GM18526 (cell line): ENCODE data around the gene FADS3.

Experiments
- POLR2A ChIP-seq: IDR thresholded peaks from 3 replicates; pipeline ENCODE4 v1.6.1; 2011; ENCODE audit not compliant: insufficient read length; ENCODE audit errors: extremely low read depth

FADS3 gene

DNA sequence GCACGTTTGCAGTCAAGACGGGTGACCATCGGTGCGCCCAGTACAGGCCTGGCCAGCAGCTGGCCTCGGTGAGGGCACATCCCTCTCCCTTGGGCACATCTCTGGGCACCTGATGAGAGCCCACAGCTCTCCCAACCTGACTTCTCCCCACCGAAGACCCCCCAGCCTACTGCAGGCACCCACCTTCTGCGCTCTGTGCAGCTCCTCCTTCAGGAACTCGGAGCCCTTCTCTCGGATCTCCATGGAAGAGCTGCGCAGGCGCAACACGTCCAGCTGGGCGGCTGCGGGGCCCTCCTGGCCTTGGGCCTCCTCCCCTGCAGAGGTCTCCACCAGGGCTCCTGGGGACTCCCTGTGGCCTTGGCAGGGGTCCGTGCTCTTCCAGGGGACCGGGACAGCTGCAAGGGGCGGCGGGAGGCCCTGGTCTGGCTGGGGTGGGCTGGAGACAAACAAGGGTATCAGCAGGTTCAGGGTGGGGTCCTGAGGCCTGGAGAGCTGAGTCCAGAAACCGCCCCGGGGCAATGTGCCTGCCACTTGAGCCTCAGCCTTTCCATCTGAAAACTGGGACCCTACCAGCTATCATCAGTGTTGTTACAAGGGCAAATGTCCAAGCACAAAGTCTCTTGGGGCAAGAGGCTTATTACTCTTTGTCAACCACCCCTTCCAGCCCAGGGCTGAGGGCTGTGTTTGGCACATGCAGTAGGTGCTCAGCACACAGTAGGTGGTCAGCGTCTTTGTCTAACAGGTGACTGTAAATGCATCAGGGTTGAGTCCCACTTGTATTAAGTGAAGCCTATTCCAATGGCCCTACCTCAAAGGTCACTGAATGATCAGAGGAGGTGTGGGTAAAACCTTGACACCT is 16.8 kb upstream of the FADS3 start:
- no peak for TF ChIP-seq POLR2A

DNA sequence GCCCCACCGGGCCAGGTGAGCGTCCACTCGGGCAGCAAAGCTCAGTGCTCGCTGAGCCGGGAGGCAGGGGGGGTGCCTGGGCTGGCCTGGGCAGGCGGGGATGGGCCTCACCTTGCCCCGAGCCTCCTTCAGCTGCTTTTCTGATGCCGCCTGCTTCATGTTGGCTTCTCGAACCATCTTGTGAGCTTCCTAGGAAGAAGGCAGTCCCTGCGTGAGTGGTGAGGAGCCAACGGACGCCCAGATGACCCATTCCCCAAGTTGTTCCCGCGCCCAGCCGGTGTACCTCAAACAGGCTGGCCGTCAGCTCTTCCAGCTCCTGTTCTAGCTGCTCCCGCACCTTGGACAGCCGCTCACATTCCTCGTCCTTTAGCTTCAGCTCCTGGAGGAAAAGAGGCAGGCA is 15.9 kb upstream of the FADS3 start:
- no peak for TF ChIP-seq POLR2A

DNA sequence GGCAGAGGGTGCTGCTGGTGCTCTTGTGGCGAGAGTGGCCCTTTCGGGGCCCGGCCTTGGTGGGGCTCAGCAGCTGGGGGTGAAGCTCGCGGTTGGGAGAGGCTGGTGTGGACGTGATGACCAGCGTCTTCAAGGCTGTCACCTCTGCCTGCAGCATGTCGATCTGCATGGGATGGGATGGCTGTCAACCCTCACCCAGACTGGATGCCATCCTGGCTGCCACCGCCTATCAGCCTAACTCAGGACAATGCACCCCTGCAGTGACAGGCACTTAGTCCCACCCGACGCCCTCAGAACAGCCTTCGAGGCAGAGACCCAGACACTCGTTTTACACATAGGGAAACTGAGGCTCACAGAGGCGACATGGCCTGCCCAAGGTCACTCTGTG is 15.2 kb upstream of the FADS3 start:
- no peak for TF ChIP-seq POLR2A

DNA sequence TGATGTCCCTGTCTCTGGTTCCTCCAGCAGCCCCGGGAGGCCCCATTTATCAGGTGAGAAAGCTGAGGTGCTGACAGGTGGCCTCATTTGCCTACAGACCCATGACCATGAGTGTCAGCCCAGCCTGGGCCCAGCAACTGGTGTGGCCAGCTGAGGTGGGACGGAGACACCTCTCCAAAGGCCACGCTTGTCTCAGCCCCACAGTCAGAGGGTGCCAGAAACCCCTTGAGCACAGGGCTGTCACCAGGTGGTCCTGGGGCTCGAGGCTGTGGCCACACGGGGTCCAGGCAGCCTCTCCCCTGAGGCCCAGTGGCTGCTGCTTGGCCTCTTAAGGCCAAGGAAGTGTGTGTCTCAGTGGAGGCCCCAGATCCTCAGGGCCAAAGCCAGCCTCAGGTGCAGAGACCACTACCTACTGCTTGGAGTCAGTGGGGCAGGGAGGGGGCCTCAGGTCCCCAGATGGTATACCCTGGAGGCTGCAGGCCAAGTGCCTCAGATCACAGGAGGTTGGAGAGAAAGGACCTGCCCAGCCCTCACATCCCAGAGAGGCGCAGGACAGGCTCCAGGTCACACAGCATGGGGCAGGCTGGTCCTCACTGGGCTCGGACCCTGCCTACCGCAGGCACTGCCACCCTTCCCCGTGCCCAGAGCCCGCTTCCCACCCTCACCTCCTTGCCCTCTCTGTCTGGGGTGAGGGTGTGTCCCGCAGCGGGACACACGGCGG is 14.6 kb upstream of the FADS3 start:
- TF ChIP-seq POLR2A = no peak

DNA sequence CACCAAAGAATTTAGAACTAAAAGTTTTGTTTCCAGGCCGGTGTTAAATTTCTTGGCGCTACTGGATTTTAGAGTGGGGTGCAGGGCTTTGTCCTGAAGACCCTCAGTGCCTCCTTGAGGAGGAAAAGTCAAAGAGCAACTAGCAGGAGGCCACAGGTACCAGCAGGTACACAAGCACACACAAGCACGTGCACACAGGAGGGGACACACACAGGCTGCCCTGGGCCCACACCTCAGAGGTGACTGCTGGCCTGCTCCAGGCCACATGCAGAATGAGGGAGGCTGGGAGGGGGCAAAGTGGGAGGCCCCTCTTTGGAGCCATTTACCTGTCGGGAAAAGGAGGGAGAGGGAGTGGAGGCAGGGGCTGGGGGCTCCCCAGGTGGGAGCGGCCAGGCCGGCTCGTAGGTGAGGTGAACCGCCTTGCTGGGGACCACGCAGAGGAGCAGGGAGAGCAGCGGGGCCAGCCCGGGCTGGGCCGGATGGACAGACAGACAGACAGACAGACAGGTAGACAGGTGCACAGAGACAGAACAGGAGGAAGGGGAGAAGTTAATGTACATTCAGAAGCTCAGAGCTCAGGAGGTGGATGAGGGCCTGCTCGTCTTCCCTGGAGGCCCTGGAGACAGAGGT is 13.8 kb upstream of the FADS3 start:
- no peak for TF ChIP-seq POLR2A

DNA sequence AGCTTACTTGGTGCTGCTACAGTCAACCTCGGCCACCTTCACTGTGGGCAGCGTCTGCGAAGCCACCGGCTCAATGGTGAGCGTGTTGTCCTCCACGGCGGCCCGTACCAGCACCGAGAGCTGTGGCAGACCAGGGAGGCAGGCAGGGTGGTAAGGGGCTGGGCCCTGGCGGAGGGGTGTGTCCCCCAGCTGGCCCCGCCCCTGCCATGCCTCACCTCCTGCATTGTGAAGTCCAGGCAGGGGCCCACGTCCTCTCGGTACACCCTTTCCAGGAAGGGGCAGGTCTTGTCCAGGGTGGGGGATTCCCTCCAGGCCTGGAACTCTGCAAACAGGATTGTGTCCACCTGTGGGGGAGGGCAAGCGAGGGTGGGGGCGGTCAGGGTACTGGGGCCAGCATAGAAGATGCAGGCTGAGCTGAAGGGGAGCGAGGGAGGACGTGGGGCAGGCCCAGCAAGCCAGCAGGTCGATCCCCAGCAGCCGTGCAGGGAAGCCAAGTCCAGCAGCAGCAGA is 13.2 kb upstream of the FADS3 start:
- TF ChIP-seq POLR2A = no peak

DNA sequence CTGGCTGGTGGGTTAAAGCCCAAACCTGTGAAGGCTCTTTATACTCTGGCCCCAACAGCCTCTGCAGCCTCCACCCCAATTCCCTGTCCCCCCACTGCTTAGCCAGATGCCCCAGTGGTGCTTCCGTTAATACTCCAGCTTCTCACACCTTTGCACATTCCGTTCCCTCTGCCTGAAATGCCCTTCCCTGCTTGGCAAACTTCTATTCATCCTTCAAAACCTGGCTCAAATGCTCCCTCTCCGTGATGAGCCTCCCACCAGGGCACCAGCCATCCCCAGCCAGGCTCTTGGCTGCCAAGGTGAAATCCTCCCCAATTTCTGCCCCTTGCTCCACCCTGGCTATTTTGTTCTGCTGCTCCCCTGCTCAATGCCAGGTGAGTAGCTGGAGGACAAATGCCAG is 12.5 kb upstream of the FADS3 start:
- no peak for TF ChIP-seq POLR2A

DNA sequence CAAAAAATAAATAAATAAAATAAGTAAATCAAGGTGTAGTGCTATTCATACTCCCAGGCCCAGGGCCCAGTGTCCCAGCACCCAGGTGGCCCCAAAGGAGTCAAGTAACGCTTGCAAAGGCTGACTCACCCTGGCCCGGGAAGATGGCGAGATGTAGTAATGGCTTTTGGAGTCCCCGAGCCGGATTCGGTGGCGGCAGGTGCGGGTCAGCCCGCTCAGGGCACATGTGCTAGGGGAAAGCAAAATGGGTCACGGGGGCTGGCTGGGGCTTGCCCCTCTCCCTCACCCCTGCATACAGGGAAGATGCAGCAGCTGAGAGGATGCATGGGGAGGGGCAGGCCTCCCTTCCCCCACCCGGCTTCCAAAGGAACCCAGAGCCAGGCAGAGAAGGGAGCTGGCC is 11.0 kb upstream of the FADS3 start:
- TF ChIP-seq POLR2A = no peak

DNA sequence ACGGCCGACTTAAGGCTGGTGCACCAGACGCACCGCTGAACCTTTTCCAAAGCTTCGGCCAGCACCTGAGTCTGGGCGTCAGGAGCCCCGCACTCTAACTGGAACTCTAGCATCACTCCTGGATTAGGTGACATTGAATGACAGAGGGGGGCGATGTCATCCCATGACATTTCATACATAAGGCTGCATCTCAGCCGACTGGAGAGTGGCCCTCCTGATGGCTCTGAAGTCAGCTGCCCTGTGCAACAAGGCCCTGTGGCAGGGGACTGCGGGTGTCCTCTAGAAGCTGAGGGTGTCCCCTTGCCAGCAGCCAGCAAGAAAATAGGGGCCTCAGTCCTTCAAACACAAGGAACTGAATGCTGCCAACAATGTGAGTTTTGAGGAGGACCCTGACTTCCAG is 10.1 kb upstream of the FADS3 start:
- no peak for TF ChIP-seq POLR2A

DNA sequence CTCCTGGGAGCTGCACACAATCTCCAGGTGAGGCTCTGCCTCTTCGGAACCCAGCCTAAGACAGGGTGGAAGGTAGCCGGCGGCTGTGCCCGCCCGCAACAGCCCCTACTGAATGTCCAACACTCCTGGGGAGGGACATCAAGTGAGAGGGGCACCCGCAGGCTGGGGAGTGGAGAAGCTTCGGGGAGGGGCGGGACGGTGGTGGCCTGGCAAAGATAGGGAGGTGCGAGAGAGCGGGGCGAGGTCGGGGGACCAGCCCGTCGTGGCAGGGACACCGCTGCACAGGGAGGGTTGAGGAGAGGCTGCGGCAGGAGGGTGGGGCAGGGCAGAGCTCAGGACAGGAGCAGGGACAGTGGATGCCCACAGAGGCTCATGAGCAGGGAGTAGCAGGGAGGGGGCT is 8.9 kb upstream of the FADS3 start:
- no peak for TF ChIP-seq POLR2A

DNA sequence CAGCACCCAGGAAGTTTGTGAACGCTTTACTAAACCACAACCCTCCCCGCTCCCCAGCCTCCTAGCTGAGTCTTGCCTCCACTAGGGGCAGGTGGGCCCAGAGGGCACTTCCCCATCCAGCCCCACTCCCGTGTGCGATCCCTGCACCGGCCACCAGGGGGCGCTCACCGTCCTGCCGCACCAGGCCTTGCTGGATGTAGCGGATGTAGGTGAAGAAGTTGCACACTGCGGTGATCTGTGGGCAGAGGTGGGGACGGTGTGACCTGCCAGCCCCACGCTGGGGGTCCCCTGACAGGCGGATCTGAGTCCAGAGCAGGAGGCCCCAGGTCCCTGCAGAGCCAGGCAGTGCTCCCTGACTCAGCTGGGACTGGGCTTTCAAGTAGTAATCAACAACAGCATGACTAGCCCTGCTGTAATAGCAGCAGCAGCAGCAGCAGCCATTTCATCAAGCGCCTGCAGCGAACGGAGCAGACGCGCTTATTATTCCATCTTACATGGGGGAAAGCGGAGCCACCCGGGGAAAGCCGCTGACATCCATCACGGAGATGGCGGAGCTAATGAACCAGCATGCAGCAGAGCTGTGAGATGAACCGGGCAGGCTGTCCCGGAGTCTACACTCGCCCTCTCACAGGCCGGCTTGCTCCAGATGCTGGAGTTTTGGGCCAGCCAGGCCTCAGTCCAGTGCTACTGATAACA is 7.9 kb upstream of the FADS3 start:
- no peak for TF ChIP-seq POLR2A

DNA sequence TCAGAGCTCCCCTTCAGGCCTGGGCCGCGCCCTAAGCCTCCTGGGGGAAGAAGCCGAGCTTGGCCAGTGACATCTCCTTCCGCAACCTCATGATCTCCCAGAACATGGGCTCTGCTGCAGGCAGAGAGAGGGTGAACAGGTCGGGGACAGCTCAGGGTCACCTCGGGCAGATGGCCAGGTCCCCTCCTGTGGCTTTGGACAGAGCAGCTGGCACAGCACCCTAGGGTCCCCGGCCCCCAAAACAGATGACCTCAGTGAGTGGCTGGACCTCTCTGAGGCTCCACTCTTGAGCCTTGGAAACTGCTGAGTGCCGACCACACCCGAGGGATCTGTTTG is 6.9 kb upstream of the FADS3 start:
- no peak for TF ChIP-seq POLR2A

DNA sequence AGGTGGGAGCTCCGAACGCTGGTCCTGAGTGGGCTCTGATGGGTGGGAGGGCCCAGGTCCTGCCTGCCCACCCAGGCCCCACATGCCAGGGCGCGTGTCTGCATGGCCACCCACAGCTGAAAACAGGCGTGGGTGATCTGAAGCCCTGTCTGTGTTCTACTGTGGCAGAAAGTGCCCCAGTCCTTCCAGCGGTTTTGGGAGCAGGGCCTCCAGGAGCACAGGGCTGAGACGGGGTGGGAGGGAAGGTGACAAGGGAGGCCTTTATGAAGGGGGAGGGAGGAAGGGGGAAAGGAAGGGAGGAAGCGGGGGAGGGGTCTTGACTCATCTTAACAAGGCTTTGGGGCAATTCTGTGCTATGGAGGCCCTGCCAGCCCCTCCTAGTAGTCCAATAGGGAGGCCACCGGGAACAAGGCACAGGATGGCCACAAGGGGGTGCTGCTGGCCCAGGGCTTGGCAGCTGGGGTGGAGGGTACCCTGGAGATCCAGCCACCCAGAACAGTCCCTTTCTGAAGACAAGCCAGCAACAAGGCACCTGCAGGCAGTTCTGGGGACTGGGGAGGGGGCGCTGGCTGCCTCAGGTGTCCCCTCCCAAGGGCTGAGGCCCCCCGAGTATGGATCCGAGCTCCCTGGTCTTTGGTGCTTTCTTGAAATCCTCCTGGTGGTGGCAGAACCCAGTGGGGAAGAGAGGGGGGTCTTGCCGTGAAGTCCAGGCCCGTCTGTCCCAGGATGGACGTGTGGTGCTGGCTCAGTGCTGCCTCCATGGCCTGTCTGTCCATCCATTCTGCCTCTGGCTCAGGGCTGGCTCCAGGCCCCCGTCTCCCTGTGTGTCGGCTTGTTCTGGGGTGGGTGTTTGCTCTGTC is 6.3 kb upstream of the FADS3 start:
- no peak for TF ChIP-seq POLR2A

DNA sequence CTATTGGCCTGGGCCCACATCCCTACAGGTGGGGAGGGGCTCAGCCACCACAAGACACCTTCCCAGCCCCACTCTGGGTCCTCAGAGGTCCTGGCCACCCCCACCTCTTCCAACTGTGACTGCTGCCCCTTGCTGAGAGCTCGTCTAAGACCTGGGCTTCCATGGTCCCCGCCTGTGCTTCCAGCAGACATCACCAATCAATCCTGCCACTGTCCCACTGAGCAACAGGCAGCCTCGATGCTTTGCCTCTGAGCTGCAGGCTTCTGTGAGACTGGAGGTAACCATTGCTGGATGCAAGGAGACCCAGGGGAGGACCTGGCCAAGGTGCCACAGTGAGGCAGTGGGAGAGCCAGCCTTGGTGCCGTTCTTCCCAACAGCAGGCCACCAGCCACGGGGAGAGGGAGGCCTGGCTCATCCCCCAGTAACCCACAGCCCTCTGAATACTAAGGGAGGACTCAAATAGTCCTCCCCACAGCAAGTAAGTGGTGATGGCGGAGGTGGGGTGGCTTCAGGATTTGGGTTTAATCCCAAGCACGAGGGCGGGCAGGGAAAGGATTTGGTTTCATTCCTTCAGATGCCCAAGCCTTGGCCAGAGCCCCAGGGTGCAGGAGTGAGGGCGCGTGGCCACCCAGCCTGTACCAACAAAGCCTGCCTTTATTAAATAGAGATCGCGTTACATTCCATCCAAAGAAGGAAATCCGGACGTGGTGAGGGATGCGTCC is 5.5 kb upstream of the FADS3 start:
- TF ChIP-seq POLR2A = no peak
